ENCODE measurements around the gene TAF9. TPM values are rescaled to one million over a fixed set of nuclear protein-coding genes. Genes with fewer than 3 reads are reported as not detected.
A peak's percentile ranks its signal among the peaks of the same experiment; 100 is the strongest.
"Not testable (repeated sequence)": the region's sequence is repeated elsewhere in the genome, so short reads cannot be mapped to it uniquely, and the experiment has no call there.

The TAF9 gene
- total RNA-seq, 3 donors from 2014 or later = 35.4 to 44.9 (median 38.3) TPM

- DNase-seq (ENCODE audit: low spot score in 2 of 2) = no peak
- TF ChIP-seq CTCF (IDR thresholded peaks at IDR 0.05) (no peak), POLR2A (IDR thresholded peaks at IDR 0.05) (no peak), POLR2AphosphoS5 (IDR thresholded peaks at IDR 0.05) (no peak)
- H3K4me3 ChIP-seq = no peak overlapping the region
- H3K27ac ChIP-seq = no peak overlapping the region
- H3K27me3 ChIP-seq = no peaks in the 10 kb centered on the region
- peaks cover 0 to 9% of the 10 kb centered on the region in 2 donors for H3K4me1 ChIP-seq
- no peaks in the 10 kb centered on the region for H3K36me3 ChIP-seq
- H3K9me3 ChIP-seq = no peaks in the 10 kb centered on the region
- intact Hi-C loops (cut with DNase I; ENCODE audit: low total_unique reads) = no loop called here
Measured at GRCh38 chr5:69372394-69372793, 3.1 kb upstream of the TAF9 start.

- DNase-seq (ENCODE audit: low spot score in 2 of 2); H3K4me1 ChIP-seq; H3K27me3 ChIP-seq; H3K27ac ChIP-seq; H3K9me3 ChIP-seq; intact Hi-C loops (cut with DNase I; ENCODE audit: low total_unique reads); H3K36me3 ChIP-seq: not testable (repeated sequence)
- peak overlapping the region; percentile 73 to 82 (median 81) for H3K4me3 ChIP-seq
Measured at GRCh38 chr5:69370335-69370734, 1.0 kb upstream of the TAF9 start.

- DNase-seq (ENCODE audit: low spot score in 2 of 2) = no peak
- Histone ChIP-seq H3K27me3 (no peaks in the 10 kb centered on the region), H3K27ac (peak overlapping the region; percentile 98 to 99), H3K36me3 (no peaks in the 10 kb centered on the region), H3K4me1 (peaks cover 0 to 9% of the 10 kb centered on the region in 2 donors), H3K4me3 (peak overlapping the region; percentile 73 to 82 (median 81)), H3K9me3 (no peaks in the 10 kb centered on the region)
- intact Hi-C loops (cut with DNase I; ENCODE audit: low total_unique reads) = no loop called here
- no peak for TF ChIP-seq CTCF (IDR thresholded peaks at IDR 0.05)
- TF ChIP-seq POLR2A (IDR thresholded peaks at IDR 0.05) = no peak
- no peak for TF ChIP-seq POLR2AphosphoS5 (IDR thresholded peaks at IDR 0.05)
Measured at GRCh38 chr5:69368458-69369339, 621 bp downstream of the TAF9 start.

- H3K9me3 ChIP-seq = no peaks in the 10 kb centered on the region
- no peak for DNase-seq (ENCODE audit: low spot score in 2 of 2)
- H3K27ac ChIP-seq = peak overlapping the region; percentile 98 to 99
- H3K4me1 ChIP-seq = peaks cover 0 to 9% of the 10 kb centered on the region in 2 donors
- H3K4me3 ChIP-seq = peak overlapping the region in 2 of 3 donors; percentile 81 to 82
- intact Hi-C loops (cut with DNase I; ENCODE audit: low total_unique reads) = no loop called here
- no peaks in the 10 kb centered on the region for H3K27me3 ChIP-seq
- no peaks in the 10 kb centered on the region for H3K36me3 ChIP-seq
- TF ChIP-seq CTCF (IDR thresholded peaks at IDR 0.05) (no peak), POLR2AphosphoS5 (IDR thresholded peaks at IDR 0.05) (no peak), POLR2A (IDR thresholded peaks at IDR 0.05) (no peak)
Measured at GRCh38 chr5:69367697-69368279, 1.5 kb downstream of the TAF9 start.

- TF ChIP-seq CTCF (IDR thresholded peaks at IDR 0.05) (no peak), POLR2A (IDR thresholded peaks at IDR 0.05) (no peak), POLR2AphosphoS5 (IDR thresholded peaks at IDR 0.05) (no peak)
- H3K36me3 ChIP-seq = no peaks in the 10 kb centered on the region
- DNase-seq (ENCODE audit: low spot score in 2 of 2) = no peak
- no peaks in the 10 kb centered on the region for H3K9me3 ChIP-seq
- no peaks in the 10 kb centered on the region for H3K27me3 ChIP-seq
- H3K4me1 ChIP-seq = peaks cover 0 to 9% of the 10 kb centered on the region in 2 donors
- H3K4me3 ChIP-seq = no peak overlapping the region
- intact Hi-C loops (cut with DNase I; ENCODE audit: low total_unique reads) = no loop called here
- no peak overlapping the region for H3K27ac ChIP-seq
Measured at GRCh38 chr5:69364850-69365249, 4.5 kb downstream of the TAF9 start.
